GM10266 (cell line): ENCODE data around the gene EXOSC3.

Experiments used
- DNase-seq: peaks from one replicate; pipeline ENCODE4 v3.0.0; 2012; ENCODE audit errors: extremely low spot score
- CTCF ChIP-seq: IDR thresholded peaks from 2 replicates; pipeline ENCODE4 v1.5.1; 2012; ENCODE audit warnings: mild to moderate bottlenecking, low read depth; ENCODE audit not compliant: control insufficient read depth, insufficient read depth; ENCODE audit errors: missing control alignments

Gene EXOSC3

GRCh38 chr9:37790096-37790495 is 5.2 kb upstream of the EXOSC3 start:
- no peak for TF ChIP-seq CTCF
- DNase-seq = no peak

GRCh38 chr9:37788332-37788731 is 3.5 kb upstream of the EXOSC3 start:
- DNase-seq = no peak
- no peak for TF ChIP-seq CTCF

- no peak for TF ChIP-seq CTCF
- DNase-seq = no peak
Observed at GRCh38 chr9:37787059-37787458, 2.2 kb upstream of the EXOSC3 start.

GRCh38 chr9:37784291-37784615 is 611 bp downstream of the EXOSC3 start:
- DNase-seq = no peak
- TF ChIP-seq CTCF = no peak

- TF ChIP-seq CTCF = no peak
Observed at GRCh38 chr9:37778534-37778933, 6.3 kb downstream of the EXOSC3 start.

GRCh38 chr9:37776328-37776727 is 8.5 kb downstream of the EXOSC3 start:
- TF ChIP-seq CTCF = no peak
- no peak for DNase-seq

More at GRCh38 chr9:37778534-37778933, 6.3 kb downstream of the EXOSC3 start:
- no peak for DNase-seq

GRCh38 chr9:37775216-37775919 is 9.5 kb downstream of the EXOSC3 start:
- no peak for TF ChIP-seq CTCF
- DNase-seq = no peak
